Measurements from ENCODE around the gene OTC.

Gene OTC

GRCh38 chrX:38312436-38312835, 40.0 kb upstream of the OTC start:
- H3K27me3 ChIP-seq (ENCODE audit: low read depth, low read length): no peaks in the 10 kb centered on the region
- peaks cover 7% of the 10 kb centered on the region for H3K36me3 ChIP-seq (replicated peaks; ENCODE audit: low read depth, low read length)
- no peaks in the 10 kb centered on the region for H3K4me1 ChIP-seq (ENCODE audit: low read length)
- no peaks in the 10 kb centered on the region for H3K9me3 ChIP-seq (ENCODE audit: insufficient read depth, low read length)
- no peaks in the 10 kb centered on the region for H3K79me2 ChIP-seq (ENCODE audit: low read length)
- no peak overlapping the region for H3K4me2 ChIP-seq (ENCODE audit: low read length)
- TF ChIP-seq EZH2phosphoT487 (IDR thresholded peaks at IDR 0.05; ENCODE audit: low read depth): no peak
- no peak for TF ChIP-seq CTCF (IDR thresholded peaks at IDR 0.05; ENCODE audit: low read depth, low read length)
- H4K20me1 ChIP-seq (ENCODE audit: insufficient read depth, low read length): no peaks in the 10 kb centered on the region
- no peak overlapping the region for H3K9ac ChIP-seq (ENCODE audit: low read length)
- H2AFZ ChIP-seq (ENCODE audit: low read depth, low read length): no peak overlapping the region
- H3K27ac ChIP-seq (ENCODE audit: low read length): no peak overlapping the region
- H3K4me3 ChIP-seq (ENCODE audit: low read length): no peak overlapping the region

DNA sequence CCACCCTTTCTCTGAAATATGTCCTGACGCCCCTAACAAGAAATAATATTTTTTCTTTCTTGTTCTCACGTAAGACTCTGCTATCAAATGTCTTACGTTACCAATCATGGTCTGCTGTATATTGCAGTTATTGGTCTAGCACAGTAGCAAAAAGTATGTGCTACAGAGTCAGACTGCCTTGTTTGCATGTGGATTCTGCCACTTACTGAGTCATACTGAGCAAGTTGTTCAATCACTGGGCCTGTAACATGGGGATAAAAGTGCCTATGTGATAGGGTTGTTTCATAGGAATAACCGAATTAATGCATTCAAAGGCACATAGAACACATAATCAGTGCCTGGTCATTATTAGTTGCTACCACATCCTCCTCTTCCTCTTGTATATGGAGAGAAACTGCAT, 39.2 kb upstream of the OTC start:
- no peaks in the 10 kb centered on the region for H3K4me1 ChIP-seq (ENCODE audit: low read length)
- no peak overlapping the region for H3K4me2 ChIP-seq (ENCODE audit: low read length)
- no peak overlapping the region for H3K4me3 ChIP-seq (ENCODE audit: low read length)
- H3K36me3 ChIP-seq (replicated peaks; ENCODE audit: low read depth, low read length): peaks cover 7% of the 10 kb centered on the region
- H3K9ac ChIP-seq (ENCODE audit: low read length): no peak overlapping the region
- TF ChIP-seq CTCF (IDR thresholded peaks at IDR 0.05; ENCODE audit: low read depth, low read length): no peak
- H2AFZ ChIP-seq (ENCODE audit: low read depth, low read length): no peak overlapping the region
- no peaks in the 10 kb centered on the region for H3K9me3 ChIP-seq (ENCODE audit: insufficient read depth, low read length)
- H3K27me3 ChIP-seq (ENCODE audit: low read depth, low read length): no peaks in the 10 kb centered on the region
- no peaks in the 10 kb centered on the region for H3K79me2 ChIP-seq (ENCODE audit: low read length)
- no peaks in the 10 kb centered on the region for H4K20me1 ChIP-seq (ENCODE audit: insufficient read depth, low read length)
- no peak overlapping the region for H3K27ac ChIP-seq (ENCODE audit: low read length)

DNA sequence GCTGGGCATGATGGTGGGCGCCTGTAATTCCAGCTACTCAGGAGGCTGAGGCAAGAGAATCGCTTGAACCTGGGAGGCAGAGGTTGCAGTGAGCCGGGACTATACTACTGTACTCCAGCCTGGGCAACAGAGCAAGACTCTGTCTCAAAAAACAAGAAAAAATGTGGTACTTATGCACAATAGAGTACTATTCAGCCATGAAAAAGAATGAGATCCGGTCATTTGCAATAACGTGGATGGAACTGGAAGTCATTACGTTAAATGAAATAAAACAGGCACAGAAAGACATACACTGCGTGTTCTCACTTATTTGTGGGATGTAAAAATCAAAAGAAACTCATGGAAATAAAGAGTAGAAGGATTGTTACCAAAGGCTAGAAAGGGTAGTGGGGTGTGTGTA, 37.2 kb upstream of the OTC start:
- Histone ChIP-seq H3K27ac (ENCODE audit: low read length) (no peak overlapping the region), H3K4me3 (ENCODE audit: low read length) (no peak overlapping the region), H3K79me2 (ENCODE audit: low read length) (no peaks in the 10 kb centered on the region), H3K4me1 (ENCODE audit: low read length) (no peaks in the 10 kb centered on the region), H3K27me3 (ENCODE audit: low read depth, low read length) (no peaks in the 10 kb centered on the region), H3K9ac (ENCODE audit: low read length) (no peak overlapping the region), H3K4me2 (ENCODE audit: low read length) (no peak overlapping the region), H2AFZ (ENCODE audit: low read depth, low read length) (no peak overlapping the region), H4K20me1 (ENCODE audit: insufficient read depth, low read length) (no peaks in the 10 kb centered on the region), H3K9me3 (ENCODE audit: insufficient read depth, low read length) (no peaks in the 10 kb centered on the region), H3K36me3 (replicated peaks; ENCODE audit: low read depth, low read length) (peaks cover 7% of the 10 kb centered on the region)
- TF ChIP-seq CTCF (IDR thresholded peaks at IDR 0.05; ENCODE audit: low read depth, low read length): no peak
- no peak for TF ChIP-seq EZH2phosphoT487 (IDR thresholded peaks at IDR 0.05; ENCODE audit: low read depth)

- Histone ChIP-seq H3K27me3 (ENCODE audit: low read depth, low read length) (no peaks in the 10 kb centered on the region), H3K9me3 (ENCODE audit: insufficient read depth, low read length) (no peaks in the 10 kb centered on the region), H3K27ac (ENCODE audit: low read length) (no peak overlapping the region), H4K20me1 (ENCODE audit: insufficient read depth, low read length) (no peaks in the 10 kb centered on the region), H3K4me3 (ENCODE audit: low read length) (no peak overlapping the region), H3K9ac (ENCODE audit: low read length) (no peak overlapping the region), H3K36me3 (replicated peaks; ENCODE audit: low read depth, low read length) (peaks cover 7% of the 10 kb centered on the region), H3K4me1 (ENCODE audit: low read length) (no peaks in the 10 kb centered on the region), H3K4me2 (ENCODE audit: low read length) (no peak overlapping the region), H3K79me2 (ENCODE audit: low read length) (no peaks in the 10 kb centered on the region), H2AFZ (ENCODE audit: low read depth, low read length) (no peak overlapping the region)
- no peak for TF ChIP-seq EZH2phosphoT487 (IDR thresholded peaks at IDR 0.05; ENCODE audit: low read depth)
- TF ChIP-seq CTCF (IDR thresholded peaks at IDR 0.05; ENCODE audit: low read depth, low read length): no peak
Measured at GRCh38 chrX:38318196-38318595, 34.2 kb upstream of the OTC start.
